MCF 10A (cell line): ENCODE data around the gene USP48. TPM values are rescaled to one million over a fixed set of nuclear protein-coding genes. Genes with fewer than 3 reads are reported as not detected.

Source experiments
- BruUV-seq: library from RNA; stranded (reverse); fragments of 400-500 nt; replicated peaks from 2 replicates; lab custom pipeline; 2021; lab: Mats Ljungman, UMichigan
- CTCF ChIA-PET: fragments of 300-600 bp; sonication (Branson Sonifier 250); formaldehyde crosslinking; extraction: SDS; loops from one replicate; lab custom pipeline; 2021; ENCODE audit warnings: antibody characterized with exemption, inconsistent platforms; lab: Yijun Ruan, JAX
- POLR2A ChIA-PET: fragments of 300-600, 350-650 bp; sonication (Branson Sonifier 250); formaldehyde crosslinking; extraction: SDS; loops from one replicate; lab custom pipeline; 2020; ENCODE audit warnings: antibody characterized with exemption, inconsistent platforms; lab: Yijun Ruan, JAX
- DNase-seq: peaks from one replicate; pipeline ENCODE4 v3.0.0-alpha.2; 2018; ENCODE audit not compliant: unreplicated experiment
- H3K27ac Mint-ChIP-seq: one replicate; pipeline ENCODE4 v1.8.0; 2022; ENCODE audit warnings: mild to moderate bottlenecking, low read depth, mixed read lengths; ENCODE audit not compliant: unreplicated experiment
- H3K27me3 Mint-ChIP-seq: one replicate; pipeline ENCODE4 v1.8.0; 2022; ENCODE audit warnings: mixed read lengths; ENCODE audit not compliant: insufficient read depth, unreplicated experiment
- H3K36me3 Mint-ChIP-seq: one replicate; pipeline ENCODE4 v1.8.0; 2022; ENCODE audit warnings: mild to moderate bottlenecking, moderate library complexity, mixed read lengths; ENCODE audit not compliant: insufficient read depth, unreplicated experiment
- H3K4me1 Mint-ChIP-seq: one replicate; pipeline ENCODE4 v1.8.0; 2022; ENCODE audit warnings: mixed read lengths; ENCODE audit not compliant: insufficient read depth, unreplicated experiment
- H3K4me3 Mint-ChIP-seq: one replicate; pipeline ENCODE4 v1.8.0; 2022; ENCODE audit warnings: mild to moderate bottlenecking, moderate library complexity, mixed read lengths; ENCODE audit not compliant: unreplicated experiment
- H3K9me3 Mint-ChIP-seq: one replicate; pipeline ENCODE4 v1.8.0; 2022; ENCODE audit warnings: mixed read lengths; ENCODE audit not compliant: unreplicated experiment
- intact Hi-C: fragments of 100-400 bp; cut with micrococcal nuclease; formaldehyde crosslinking; loops from 2 replicates; pipeline ENCODE4 v1.14.1; 2022
- total RNA-seq: library from RNA; stranded (reverse); gene quantifications from 2 replicates; pipeline ENCODE4 v1.2.3, GENCODE V29; 2022
- TF ChIP-seq, protein P1 (sequence below): fragments of 200-600 bp; IDR thresholded peaks from one replicate; pipeline ENCODE4 v1.8.0; 2022; ENCODE audit warnings: antibody characterized with exemption, mild to moderate bottlenecking; ENCODE audit not compliant: unreplicated experiment

USP48 gene
- total RNA-seq, 1 experiment from 2014 or later, result 64.8 TPM

DNA sequence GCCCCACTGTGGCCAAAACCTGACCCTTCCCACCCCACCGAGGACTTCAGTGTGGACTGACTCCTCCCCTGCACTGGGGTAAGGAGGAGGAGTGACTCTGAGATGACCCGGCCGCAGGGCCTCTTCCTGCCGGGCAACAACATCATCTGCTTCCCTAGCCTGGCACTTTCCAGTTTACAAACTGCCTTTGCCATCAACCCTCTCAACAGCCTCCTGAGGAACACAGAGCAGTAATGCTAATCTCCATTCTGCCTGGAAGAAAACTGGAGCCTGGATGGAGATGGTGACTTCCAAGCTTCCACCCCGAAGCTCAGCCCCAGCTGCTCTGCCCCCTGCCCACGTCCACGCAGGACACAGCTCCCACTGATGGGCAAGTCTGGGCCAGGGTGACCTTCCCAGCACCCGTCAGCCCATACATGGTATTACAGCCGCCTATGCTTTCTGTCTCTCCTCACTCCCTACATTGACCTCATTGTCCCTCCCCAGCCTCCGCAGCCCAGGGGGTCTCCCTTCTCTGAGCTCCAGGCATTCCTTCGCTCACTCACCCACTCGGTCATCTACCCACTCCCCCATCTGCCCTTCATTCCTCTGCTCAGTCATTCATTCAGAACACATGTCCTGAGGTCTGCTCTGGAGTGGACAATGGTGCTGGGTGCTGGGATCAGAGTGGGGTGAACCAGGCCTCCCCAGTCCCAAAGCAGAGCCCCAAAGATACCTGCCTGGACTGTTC lies 148.0 kb downstream of the USP48 start:
- Mint-ChIP-seq H3K27ac (no peak overlapping the region), H3K4me3 (no peak overlapping the region), H3K36me3 (no peaks in the 10 kb centered on the region), H3K9me3 (no peaks in the 10 kb centered on the region), H3K4me1 (peaks cover 21% of the 10 kb centered on the region), H3K27me3 (no peaks in the 10 kb centered on the region)
- intact Hi-C loops, result no loop called here
- ChIA-PET CTCF (interaction anchor here (0.6 kb wide), 2 partner anchors 266 to 380 kb away, joined by 3 to 4 read pairs; no protein-coding TSS in a partner anchor), POLR2A (no interaction called here)
- TF ChIP-seq, protein P1, sequence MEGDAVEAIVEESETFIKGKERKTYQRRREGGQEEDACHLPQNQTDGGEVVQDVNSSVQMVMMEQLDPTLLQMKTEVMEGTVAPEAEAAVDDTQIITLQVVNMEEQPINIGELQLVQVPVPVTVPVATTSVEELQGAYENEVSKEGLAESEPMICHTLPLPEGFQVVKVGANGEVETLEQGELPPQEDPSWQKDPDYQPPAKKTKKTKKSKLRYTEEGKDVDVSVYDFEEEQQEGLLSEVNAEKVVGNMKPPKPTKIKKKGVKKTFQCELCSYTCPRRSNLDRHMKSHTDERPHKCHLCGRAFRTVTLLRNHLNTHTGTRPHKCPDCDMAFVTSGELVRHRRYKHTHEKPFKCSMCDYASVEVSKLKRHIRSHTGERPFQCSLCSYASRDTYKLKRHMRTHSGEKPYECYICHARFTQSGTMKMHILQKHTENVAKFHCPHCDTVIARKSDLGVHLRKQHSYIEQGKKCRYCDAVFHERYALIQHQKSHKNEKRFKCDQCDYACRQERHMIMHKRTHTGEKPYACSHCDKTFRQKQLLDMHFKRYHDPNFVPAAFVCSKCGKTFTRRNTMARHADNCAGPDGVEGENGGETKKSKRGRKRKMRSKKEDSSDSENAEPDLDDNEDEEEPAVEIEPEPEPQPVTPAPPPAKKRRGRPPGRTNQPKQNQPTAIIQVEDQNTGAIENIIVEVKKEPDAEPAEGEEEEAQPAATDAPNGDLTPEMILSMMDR, result no peak
- no peak for DNase-seq
- BruUV-seq, result no TSS peak

DNA sequence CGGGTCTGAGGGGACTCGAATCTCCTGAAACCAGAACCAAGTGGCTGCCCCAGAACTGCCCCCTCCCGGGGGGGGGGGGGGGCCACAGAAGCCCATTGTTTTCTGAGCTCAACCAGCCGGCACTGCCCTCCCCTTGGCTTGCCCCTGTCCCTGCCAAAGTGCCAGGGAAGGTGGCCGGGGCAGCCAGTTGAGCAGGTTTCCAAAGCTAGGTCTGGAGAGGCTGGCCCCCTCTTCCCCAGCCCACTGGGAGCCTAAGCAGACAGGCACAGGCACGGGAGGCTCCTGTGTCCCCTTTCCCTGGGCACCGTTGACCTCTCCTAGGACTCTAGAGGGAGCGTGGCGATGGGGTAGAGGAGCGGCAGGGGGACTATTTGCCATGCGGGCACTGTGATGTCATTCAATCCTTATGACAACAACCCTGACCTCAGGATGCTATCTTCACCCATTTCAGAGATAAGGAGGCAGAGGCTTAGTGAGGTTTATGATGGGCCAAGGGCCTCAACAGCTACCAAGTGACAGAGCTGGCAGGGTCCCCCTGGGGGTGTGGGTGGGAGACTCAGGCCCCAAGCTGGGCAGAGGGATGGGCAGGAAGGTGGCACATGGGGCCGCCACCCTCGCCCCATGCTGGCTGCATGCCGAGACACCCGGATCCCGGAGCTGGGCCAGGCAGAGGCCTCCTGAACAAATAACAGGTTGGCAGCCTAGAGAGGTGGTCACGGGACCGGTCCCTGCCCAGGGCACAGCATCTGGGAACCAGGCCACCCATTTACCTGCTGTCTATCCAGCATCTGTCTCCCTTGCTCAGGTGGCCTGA lies 148.8 kb downstream of the USP48 start:
- CTCF ChIA-PET, result interaction anchor here (0.6 kb wide), 2 partner anchors 264 to 265 kb away, joined by 3 to 4 read pairs; no protein-coding TSS in a partner anchor

DNA sequence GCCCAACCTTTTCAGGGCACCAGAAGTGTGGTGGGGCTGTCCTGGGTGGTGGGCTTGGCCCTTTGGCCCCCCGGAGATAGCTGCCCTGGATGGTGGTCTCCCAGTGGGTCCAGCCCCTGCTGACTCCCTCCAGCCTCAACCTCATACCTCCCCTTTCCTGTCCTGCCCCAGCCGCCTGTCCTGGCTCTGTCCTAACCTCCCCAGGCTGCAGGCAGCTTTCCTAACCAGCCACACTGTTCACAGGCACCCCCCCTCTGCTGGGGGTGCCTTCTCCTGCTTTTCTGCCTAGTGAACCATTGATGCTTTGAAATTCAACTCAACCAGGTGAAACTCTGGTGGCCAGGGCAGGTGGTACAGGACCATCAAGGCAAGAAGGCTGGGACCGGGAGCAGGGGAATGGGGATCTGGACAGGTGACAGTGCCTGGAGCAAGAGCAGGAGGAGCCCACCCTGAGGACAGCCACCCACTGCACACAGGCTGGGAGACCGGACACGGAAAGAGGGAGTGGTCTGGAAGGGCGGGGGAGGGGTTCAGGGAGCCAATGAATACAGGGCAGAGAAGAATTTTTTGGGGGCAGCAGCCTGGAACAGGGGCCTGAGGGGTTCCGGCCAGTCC lies 149.7 kb downstream of the USP48 start:
- no peaks in the 10 kb centered on the region for H3K27me3 Mint-ChIP-seq
- H3K36me3 Mint-ChIP-seq, result no peaks in the 10 kb centered on the region
- H3K4me1 Mint-ChIP-seq, result peaks cover 5% of the 10 kb centered on the region
- DNase-seq, result no peak
- ChIA-PET CTCF (no interaction called here), POLR2A (no interaction called here)
- no peaks in the 10 kb centered on the region for H3K9me3 Mint-ChIP-seq
- TF ChIP-seq, protein P1, result no peak
- no TSS peak for BruUV-seq
- H3K4me3 Mint-ChIP-seq, result no peak overlapping the region
- intact Hi-C loops, result no loop called here
- no peak overlapping the region for H3K27ac Mint-ChIP-seq

More for the DNA sequence above, 148.8 kb downstream of the USP48 start:
- no TSS peak for BruUV-seq
- Mint-ChIP-seq H3K27me3 (no peaks in the 10 kb centered on the region), H3K36me3 (no peaks in the 10 kb centered on the region), H3K9me3 (no peaks in the 10 kb centered on the region), H3K4me3 (no peak overlapping the region), H3K27ac (no peak overlapping the region), H3K4me1 (peaks cover 13% of the 10 kb centered on the region)
- POLR2A ChIA-PET, result no interaction called here
- DNase-seq, result no peak
- intact Hi-C loops, result no loop called here
- TF ChIP-seq, protein P1, result no peak
